HG03575 (cell line): ENCODE data around the gene PIMREG.

Experiments
- ATAC-seq: cut with Tn5 transposase; IDR thresholded peaks from one replicate; pipeline ENCODE4 v1.9.1; 2021; ENCODE audit not compliant: unreplicated experiment, insufficient number of reproducible peaks, low FRiP score; ENCODE audit errors: extremely low read depth

Gene PIMREG

GRCh38 chr17:6443692-6444570 lies at the start of gene PIMREG:
PIMREG (plus strand) TSS chr17:6444455; CDS start chr17:6445111, 656 bp downstream.
- no peak for ATAC-seq

GRCh38 chr17:6398955-6399354 lies 45.3 kb upstream of the PIMREG start:
- no peak for ATAC-seq

- no peak for ATAC-seq
These were observed 42.0 kb upstream of the PIMREG start for GRCh38 chr17:6402258-6402657.

GRCh38 chr17:6408276-6408675 lies 36.0 kb upstream of the PIMREG start:
- no peak for ATAC-seq

- ATAC-seq: no peak
These were observed 35.5 kb upstream of the PIMREG start for GRCh38 chr17:6408735-6409134.

- no peak for ATAC-seq
These were observed 31.2 kb upstream of the PIMREG start for GRCh38 chr17:6413065-6413464.

- ATAC-seq: no peak
These were observed 28.6 kb upstream of the PIMREG start for GRCh38 chr17:6415616-6416015.

- ATAC-seq: no peak
These were observed 24.0 kb upstream of the PIMREG start for GRCh38 chr17:6420173-6420641.

GRCh38 chr17:6421700-6422604 lies 22.3 kb upstream of the PIMREG start:
- ATAC-seq: no peak

GRCh38 chr17:6422654-6423241 lies 21.5 kb upstream of the PIMREG start:
- no peak for ATAC-seq

GRCh38 chr17:6423931-6424330 lies 20.3 kb upstream of the PIMREG start:
- no peak for ATAC-seq

GRCh38 chr17:6425407-6425806 lies 18.8 kb upstream of the PIMREG start:
- ATAC-seq: no peak

GRCh38 chr17:6426356-6427101 lies 17.7 kb upstream of the PIMREG start:
- ATAC-seq: no peak

- no peak for ATAC-seq
These were observed 16.9 kb upstream of the PIMREG start for GRCh38 chr17:6427279-6427781.

GRCh38 chr17:6428207-6428965 lies 15.9 kb upstream of the PIMREG start:
- no peak for ATAC-seq

GRCh38 chr17:6429266-6429665 lies 15.0 kb upstream of the PIMREG start:
- ATAC-seq: no peak

GRCh38 chr17:6430769-6431168 lies 13.5 kb upstream of the PIMREG start:
- ATAC-seq: no peak

GRCh38 chr17:6435051-6435450 lies 9.2 kb upstream of the PIMREG start, which contains the start of gene AIPL1:
AIPL1 (minus strand) TSS chr17:6435121; CDS start chr17:6435104, 17 bp downstream.
- ATAC-seq: no peak
